NCI-H1092 (cell line): ENCODE measurements around the gene XBP1.
"Not testable (repeated sequence)": the region's sequence is repeated elsewhere in the genome, so short reads cannot be mapped to it uniquely, and the experiment has no call there.

Experiments used
- DNase-seq: peaks from one replicate; lab custom pipeline; 2025; lab: John Stamatoyannopoulos, UW

XBP1 gene

DNA sequence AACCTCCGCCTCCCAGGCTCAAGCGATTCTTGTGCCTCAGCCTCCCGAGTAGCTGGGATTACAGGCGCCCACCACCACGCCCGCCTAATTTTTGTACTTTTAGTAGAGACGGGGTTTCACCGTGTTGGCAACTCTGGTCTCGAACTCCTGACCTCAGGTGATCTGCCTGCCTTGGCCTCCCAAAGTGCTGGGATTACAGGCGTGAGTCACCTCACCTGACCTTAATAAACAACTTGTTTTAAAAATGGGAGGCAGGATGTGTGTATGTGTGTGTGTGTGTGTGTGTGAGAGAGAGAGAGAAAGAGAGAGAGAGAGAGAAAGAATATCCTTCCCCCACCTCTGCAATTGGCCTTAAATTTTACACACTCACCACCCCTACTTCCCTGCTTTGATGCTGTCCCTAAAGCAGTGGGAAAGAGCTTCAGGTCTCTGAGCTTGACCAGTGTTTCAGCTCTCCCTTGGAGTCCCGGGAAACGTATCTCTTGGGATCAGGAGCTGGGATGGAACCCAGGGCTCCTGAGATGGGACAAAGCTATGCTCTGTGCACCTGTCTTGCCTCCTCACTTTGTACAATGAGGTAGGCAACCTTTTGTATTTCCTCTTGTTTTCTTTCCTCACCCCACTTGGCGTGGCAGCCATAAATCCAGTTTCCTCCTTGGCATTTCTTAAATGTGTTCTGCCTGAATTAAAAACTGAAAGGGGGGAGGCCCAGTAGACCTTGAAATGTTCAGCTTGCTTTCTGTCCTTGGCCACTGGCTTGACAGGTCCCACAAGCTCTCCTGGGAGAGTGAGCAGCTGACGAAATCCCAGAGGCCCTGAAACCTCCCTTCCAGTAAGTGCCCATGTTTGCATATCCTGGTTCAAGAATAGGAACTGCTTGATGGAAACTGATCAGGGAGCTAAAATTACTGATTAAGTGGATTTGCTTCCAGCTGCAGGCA, 17.8 kb upstream of the XBP1 start:
- peak; percentile 31 for DNase-seq

DNA sequence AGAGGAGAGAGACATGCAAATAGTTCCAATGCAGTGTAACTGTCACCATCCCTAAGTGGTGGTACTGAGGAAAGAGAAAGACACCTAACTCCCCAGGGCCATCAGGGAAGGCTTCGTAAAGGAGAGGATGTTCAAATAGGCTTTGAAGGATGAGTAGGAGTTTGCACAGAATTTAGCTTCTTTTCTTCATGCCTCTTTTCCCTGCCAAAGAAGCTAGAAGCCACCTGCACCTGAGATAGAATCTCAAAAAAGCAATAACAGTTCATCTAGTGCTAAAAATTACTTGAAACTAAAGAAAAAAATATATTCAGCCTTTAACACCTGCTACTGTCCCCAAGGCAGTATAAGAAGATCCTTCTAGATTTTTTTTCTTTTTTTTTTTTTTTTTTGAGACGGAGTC, 16.7 kb upstream of the XBP1 start:
- no peak for DNase-seq

DNA sequence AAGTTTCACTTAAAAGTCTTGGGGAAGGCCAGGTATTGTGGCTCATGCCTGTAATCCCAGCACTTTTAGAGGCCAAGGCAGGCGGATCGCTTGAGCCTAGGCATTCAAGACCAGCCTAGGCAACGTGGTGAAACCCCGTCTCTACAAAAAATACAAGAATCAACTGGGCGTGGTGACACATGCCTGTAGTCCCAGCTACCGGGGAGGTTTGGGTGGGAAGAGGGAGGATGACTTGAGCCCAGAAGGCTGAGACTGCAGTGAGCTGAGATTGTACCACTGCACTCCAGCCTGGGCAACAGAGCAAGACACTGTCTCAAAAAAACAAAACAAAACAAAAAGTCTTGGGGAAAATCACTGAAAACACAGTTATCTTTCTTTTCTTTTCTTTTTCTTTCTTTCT, 15.4 kb upstream of the XBP1 start:
- no peak for DNase-seq

DNA sequence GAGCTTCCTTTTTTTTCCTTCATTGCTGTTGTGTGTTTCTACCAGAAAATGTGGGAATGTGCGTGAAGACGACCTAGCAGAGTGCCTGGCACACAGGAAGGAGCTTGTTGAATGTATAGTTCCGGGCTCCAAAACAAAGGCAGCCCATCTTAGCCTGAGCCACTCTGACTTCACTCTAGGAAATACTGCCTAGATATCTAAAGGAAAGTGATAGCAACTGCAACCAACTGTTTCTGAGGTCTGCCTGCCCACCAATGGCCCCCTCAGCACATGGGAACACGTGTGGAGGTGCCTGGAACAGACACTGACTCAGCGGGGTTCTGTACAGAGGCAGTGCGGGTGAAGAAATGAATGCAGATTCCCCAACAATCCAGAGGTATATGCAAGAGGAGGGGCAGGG, 14.7 kb upstream of the XBP1 start:
- DNase-seq, result no peak

DNA sequence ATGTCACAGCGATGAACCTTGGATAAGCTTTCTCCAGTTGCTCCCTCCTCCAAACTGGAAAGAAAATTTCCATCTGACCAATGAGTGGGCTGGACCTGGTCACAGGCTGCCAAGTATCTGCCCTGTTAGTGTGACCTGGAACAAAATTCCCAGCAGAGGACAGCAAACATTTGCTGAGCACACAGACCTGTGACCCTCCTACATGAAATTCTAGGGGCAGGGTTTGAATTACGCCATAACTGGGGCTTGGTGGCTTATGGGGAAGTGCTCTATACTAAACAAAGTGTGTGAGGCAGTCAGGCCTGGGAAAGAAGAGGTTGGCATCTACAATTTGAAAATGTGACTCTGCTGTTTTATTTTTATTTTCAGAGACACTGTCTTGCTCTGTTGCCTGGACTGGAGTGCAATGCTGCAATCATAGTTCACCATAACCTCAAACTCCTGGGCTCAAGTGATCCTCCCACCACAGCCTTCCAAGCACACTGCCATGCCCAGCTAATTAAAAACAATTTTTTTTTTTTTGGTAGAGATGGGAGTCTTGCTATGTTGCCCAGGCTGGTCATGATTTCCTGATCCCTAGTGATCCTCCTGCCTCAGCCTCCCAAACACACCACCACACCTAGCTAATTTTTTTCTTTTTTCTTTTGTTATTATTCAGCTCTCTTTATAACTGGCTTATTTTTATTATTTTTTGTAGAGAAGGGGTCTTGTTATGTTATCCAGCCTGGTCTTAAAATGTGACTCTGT, 13.6 kb upstream of the XBP1 start:
- DNase-seq, result no peak

DNA sequence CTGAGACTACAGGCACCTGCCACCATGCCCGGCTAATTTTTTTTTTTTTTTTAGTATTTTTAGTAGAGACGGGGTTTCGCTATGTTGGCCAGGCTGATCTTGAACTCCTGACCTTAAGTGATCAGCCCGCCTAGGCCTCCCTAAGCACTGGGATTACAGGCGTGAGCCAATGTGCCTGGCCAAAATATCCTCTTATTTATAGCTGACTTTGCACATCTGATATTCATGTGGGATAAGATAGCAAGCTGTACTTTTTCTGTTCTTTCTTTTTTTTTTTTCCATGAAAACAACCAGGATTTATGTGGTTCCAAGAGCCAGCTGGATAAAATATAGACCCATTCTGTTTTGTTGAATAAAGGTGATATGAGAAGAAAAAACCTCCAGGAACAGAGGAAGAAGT, 12.1 kb upstream of the XBP1 start:
- DNase-seq, result no peak

DNA sequence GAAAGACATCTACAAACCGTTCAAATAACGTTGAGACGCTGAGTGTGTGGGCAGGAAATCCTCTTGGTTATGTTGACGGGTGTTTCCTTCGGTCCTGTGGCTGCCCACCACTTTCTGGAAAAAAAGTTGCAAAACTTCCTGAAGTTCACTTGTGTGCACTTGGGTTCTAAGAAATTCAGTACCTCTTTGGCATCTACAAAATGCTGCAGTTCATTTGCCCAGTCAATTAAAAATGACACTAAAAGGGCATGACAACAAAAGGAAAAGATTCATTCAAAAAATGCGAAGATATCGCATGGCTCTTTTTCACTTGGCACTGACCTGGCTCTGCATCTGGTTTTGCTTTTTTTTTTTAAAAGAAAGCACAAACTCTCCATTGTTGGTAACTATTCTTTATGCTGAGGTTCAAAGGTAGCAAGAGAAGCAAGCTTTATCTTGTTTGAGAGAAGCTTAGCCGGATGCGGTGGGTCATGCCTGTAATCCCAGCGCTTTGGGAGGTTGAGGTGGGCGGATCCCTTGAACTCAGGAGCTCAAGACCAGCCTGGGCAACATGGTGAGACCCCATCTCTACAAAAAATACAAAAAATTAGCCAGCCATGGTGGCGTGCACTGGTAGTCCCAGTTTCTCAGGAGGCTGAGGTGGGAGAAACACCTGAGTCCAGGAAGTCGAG, 10.6 kb upstream of the XBP1 start:
- DNase-seq, result no peak

DNA sequence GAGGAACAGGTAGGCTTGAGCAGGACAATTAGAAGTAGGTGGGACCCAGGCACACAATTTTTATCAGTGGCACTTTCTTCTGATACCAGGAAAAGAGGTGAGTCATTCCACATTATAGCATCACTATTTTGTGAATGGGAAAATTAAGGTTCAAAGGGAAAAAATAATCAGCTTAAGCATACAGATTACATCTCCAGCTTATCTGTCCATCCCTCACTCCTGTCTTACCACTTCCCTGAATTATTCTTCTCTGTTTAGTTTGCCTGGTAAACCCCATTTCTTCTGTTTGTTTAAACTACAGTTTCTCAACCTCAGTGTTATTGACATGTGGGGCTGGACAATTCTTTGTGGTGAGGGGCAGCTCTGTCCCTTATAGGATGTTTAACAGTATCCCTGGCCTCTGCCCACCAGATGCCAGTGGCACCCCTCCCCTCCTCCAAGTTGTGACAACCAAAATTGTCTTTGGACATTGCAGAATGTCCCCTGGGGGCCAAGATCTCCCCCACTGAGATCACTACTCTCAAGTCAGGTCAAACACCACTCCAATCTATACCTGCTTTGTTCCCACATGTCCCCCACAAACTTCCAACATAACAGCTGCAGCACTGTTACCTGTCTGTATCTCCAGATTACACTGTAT, 8.5 kb upstream of the XBP1 start:
- no peak for DNase-seq

DNA sequence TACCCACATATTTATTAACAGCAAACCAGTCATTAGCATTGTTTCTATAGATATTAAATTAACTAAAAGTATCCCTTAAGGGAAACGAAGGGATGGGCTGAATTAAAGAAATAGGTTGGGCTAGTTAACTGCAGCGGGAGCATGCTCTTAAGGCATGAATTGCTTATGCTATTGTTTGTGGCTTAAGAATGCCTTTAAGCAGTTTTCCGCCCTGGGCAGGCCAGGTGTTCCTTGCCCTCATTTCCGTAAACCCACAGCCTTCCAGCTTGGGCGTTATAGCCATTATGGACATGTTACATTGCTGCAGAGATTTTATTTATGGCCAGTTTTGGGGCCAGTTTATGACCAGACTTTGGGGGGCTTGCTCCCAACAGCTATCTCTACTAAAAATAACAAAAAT, 5.1 kb upstream of the XBP1 start:
- DNase-seq, result not testable (repeated sequence)

DNA sequence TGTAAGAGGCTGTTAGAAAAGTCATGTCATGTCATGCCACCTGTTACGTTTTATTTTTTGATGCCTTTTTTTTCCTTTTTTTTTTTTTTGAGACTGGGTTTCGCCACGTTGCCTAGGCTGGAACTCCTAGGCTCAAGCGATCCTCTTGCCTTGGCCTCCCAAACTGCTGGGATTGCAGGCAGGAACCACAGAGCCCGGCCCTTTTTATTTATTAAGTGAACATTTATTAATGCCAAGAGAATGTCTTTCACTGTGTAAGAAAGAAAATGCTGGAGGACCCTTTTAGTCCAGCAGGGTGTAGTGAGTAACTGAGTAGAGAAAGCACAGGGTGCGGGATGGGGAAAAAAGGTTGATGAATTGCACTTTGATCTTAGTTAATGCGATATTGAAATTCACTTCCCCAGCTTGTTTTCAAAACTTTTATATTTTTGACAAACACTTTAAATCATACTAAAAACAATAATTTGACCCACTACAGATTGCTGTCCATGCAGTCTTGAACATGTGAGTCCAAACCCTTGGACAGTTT, 2.3 kb upstream of the XBP1 start:
- DNase-seq, result no peak

DNA sequence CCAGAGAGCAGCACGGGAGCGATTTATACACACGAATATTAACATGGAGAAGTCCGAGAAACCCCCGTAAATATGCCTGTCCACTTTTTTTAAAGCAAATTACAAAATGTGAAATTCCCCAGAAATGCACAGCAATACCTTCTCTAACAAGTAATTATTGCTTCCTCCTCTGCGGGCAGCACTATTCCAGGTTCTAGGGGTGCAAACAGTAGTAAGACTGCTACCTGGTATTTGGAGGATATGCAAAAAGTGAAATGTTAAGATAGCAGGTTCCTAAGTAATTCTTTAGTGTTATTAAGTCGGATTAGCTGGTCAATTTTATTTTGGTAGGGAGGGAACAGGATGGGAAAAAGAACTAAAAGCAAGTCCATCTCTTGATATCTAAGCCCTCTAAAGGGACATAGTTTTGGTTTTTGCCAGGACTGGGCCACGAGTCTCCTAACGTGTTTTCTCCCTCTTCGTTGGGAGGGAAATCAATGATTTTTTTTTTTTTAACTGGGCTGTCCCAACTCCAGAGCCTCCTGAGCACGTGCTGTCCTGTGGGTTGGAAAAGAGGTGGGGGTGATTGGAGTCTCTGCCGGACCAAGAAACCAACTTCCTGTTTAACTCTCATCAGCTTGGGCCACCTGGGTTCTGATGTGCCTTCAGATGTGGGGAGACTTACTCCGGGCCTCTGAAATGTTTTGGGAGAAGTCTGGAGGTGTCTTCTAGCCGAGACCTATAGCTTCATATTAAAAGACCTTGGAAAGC, 1.7 kb upstream of the XBP1 start:
- no peak for DNase-seq

DNA sequence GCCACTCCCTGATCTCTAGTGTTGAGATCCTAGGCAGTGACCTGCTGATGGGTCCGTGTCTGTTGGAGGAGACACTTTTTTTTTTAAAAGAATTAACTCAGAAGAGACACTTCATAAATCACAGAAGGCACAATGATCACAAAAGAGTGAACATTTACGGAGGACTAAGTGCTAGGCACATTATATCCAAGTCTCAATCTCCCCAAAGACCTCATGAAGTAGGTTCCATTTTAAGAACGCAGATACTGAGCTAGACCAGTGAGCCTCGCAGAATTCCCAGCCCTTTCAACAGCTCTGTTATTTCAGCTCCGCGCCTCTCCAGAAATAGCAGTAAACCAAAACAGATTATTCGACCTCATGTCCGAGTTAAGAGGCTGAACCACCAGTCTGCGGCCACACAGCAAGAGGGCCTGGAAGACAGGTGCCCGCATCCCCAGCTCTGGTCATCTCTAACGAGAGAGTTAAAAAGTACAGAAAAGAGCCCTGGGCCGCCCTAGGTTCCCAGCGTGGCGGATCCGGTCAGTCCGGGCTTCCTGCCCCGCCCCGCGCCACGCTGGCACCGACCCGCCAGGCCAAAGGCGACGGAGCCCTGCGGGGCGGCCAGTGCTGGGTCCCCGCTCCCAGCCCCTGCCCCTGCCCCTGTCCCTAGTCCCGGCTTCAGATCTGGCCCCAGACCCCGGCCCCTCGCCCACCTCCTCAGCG, 612 bp downstream of the XBP1 start:
- DNase-seq, result no peak

DNA sequence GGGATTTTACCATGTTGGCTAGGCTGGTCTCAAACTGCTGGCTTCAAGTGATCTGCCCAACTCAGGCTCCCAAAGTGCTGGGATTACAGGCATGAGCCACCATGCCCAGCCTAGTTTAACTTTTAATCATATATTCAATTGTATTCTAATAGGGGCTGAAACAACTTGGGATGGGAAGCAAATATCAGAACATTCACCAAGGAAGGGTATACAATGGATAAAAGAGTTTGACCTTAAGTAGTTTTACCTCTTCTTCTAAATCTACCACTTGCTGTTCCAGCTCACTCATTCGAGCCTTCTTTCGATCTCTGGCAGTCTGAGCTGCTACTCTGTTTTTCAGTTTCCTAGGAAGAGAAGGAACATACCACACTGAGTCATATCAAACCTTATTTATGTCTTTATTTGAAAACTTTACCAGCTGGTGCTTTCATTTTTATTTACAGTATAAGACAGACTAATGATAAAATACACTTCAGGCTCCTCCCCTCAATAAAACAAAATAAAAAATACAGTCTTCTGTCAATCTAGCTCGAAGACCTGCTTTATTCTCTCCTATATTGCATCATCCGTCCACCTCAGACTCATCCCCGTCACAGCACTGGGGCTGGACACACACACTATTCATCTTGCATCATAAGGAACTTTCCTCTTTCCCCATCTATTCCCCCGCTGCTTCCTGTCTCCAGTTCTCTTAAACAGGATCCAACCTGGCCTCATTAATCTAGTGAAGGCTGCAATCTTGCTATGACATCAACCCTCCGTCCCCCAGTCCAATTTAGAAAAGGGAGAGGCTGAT, 1.4 kb downstream of the XBP1 start:
- DNase-seq, result no peak

DNA sequence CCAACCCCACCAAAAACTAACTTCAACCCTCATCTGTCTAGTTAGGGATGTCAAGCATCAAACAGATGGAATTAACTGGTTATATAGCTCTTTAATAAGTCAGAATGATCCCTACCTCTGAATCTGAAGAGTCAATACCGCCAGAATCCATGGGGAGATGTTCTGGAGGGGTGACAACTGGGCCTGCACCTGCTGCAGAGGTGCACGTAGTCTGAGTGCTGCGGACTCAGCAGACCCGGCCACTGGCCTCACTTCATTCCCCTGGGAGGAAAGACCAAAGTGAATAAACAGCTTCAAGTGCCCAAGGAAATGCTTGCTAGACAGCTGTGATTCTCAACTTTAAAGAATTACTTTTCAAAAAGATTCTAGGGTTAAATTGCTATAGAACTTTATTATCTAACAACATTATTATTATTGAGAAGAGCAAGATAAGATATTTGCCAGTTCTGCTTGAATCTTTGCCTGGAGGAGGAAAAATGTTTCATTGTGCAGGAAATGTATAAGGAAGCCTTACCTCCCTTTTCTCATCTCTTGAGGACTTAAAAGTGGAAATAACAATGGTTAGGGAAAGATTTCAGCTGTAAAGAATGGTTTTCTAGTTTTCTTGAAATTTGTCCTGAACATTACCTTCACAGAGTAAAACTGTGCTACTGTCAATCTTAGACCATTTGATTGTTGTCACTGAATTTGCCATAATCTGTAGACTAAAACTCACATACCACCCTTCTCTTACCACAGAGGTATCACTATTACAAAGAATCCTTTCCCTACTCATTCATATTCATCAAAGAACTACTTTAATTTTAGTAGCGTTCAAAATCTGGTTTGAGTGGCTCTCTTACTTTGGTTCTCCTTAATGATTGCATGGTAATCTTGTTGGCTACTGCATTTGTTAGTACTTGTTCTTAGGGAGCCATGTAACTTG, 4.2 kb downstream of the XBP1 start:
- no peak for DNase-seq

DNA sequence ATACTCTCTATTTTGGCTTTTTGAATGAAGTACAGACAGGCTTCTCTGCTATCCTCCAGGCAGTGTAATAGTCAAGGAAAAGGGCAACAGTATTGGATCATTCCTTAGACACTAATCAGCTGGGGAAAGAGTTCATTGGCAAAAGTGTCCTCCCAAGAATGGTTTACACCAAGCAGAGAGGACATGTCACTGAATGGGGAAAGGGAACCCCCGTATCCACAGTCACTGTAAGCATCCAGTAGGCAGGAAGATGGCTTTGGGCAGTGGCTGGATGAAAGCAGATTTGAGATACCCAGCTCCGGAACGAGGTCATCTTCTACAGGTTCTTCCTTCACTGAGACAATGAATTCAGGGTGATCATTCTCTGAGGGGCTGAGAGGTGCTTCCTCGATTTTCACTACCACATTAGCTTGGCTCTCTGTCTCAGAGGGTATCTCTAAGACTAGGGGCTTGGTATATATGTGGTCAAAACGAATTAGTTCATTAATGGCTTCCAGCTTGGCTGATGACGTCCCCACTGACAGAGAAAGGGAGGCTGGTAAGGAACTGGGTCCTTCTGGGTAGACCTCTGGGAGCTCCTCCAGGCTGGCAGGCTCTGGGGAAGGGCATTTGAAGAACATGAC, 5.2 kb downstream of the XBP1 start:
- no peak for DNase-seq

DNA sequence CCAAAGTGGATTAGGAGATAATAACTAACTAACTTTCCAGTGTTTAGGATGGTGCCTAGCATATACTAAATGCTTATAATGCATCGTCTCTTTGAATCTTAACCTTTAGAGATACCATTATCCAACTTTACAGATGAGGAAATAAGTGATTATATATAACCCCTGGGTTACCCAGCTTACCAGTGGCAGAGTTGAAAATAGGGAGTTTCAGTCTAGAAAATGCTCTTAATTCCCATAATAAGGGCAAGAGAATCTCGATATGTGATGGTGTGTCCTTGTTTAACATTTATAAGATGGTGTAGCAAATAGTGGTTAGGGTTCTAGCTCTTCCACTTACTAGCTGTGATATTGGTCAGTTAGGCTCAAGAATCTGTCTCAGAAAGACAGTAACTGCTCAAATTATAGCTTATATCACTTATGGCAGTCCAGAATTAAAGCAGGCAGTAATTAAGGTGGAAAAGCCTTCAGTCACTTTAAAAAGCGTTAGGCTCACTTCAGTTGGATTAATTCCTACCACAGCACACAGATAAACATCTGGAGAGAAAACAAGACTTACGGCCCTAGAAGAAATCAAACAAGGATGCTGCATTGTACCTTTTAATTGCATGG, 6.3 kb downstream of the XBP1 start:
- DNase-seq, result no peak

DNA sequence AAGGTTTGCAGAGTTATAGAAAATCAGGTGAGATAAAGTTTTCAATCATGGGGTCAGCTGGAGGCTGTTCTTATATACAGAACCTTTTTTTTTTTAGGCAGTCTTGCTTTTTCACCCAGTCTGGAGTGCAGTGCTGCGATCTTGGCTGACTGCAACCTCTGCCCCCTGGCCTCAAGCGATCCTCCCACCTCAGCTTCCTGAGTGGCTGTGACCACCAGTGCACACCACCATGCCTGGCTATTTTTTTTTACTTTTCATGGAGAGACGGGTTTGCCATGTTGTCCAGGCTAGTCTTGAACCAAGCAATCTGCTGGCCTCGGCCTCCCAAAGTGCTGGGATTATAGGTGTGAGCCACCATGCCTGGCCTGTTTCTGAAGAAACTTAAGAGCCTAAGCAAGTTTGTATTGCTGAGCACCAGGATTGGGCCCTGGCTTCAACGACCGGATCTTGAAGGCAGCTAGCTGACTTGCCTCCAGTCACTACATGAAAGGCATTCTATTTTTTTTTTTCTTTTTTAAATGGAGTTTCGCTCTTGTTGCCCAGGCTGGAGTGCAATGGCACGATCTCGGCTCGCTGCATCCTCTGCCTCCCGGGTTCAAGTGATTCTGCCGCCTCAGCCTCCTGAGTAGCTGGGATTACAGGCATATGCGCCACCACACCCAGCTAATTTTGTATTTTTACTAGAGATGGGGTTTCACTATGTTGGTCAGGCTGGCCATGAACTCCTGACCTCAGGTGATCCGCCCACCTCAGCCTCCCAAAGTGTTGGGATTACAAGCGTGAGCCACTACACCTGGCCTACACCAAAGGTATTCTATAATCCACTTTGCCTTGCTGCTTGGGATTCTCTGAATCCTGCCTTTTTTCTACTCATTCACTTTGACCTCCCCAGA, 7.6 kb downstream of the XBP1 start:
- DNase-seq, result no peak
